ENCODE measurements around the gene UBE2D2. TPM values are rescaled to one million over a fixed set of nuclear protein-coding genes. Genes with fewer than 3 reads are reported as not detected.

UBE2D2 gene
- polyA plus RNA-seq, 1 donor from 2014 or later: 118 TPM

DNA sequence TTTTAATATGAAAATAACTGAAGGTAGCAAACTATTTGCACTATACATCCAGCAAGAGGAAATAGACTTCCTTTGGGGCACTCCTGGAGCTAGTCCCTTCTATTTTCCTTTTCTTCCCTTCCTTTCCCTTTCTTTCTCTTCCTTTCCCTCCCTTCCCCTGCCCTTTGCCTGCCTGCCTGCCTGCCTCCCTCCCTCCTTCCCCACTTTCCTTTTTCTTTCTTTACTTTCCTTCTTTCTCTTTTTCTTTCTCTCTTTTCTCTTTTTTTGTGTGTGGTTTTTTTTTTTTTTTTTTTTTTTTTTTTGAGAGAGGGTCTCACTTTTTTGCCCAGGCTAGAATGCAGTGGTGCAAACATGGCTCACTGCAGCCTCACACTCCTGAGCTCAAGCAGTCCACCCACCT, 69.7 kb downstream of the UBE2D2 start:
- Histone ChIP-seq H3K9me3 (ENCODE audit: low read length) (no peaks in the 10 kb centered on the region), H3K9ac (ENCODE audit: low read length) (no peak overlapping the region), H3K79me2 (replicated peaks; ENCODE audit: insufficient read depth, low read length) (no peaks in the 10 kb centered on the region), H3K27ac (ENCODE audit: low read length) (no peak overlapping the region), H3F3A (ENCODE audit: insufficient read depth, low read length, poor library complexity, severe bottlenecking) (no peaks in the 10 kb centered on the region), H3K36me3 (ENCODE audit: insufficient read depth, low read length) (no peaks in the 10 kb centered on the region), H4K20me1 (ENCODE audit: insufficient read depth) (no peaks in the 10 kb centered on the region), H2AFZ (ENCODE audit: low read depth, low read length) (no peak overlapping the region), H3K4me3 (ENCODE audit: low read length) (no peak overlapping the region), H3K27me3 (ENCODE audit: insufficient read depth, low read depth, low read length) (no peaks in the 10 kb centered on the region), H3K9me2 (ENCODE audit: insufficient read depth, low read length) (no peaks in the 10 kb centered on the region), H3K4me2 (ENCODE audit: low read length) (no peak overlapping the region)
- no peak for TF ChIP-seq REST (IDR thresholded peaks at IDR 0.05; ENCODE audit: borderline replicate concordance)
- no peak for TF ChIP-seq RAD21 (conservative IDR thresholded peaks at IDR 0.05)
- no peak for TF ChIP-seq MXI1 (conservative IDR thresholded peaks at IDR 0.05; ENCODE audit: poor library complexity, severe bottlenecking)
- TF ChIP-seq, protein P1, sequence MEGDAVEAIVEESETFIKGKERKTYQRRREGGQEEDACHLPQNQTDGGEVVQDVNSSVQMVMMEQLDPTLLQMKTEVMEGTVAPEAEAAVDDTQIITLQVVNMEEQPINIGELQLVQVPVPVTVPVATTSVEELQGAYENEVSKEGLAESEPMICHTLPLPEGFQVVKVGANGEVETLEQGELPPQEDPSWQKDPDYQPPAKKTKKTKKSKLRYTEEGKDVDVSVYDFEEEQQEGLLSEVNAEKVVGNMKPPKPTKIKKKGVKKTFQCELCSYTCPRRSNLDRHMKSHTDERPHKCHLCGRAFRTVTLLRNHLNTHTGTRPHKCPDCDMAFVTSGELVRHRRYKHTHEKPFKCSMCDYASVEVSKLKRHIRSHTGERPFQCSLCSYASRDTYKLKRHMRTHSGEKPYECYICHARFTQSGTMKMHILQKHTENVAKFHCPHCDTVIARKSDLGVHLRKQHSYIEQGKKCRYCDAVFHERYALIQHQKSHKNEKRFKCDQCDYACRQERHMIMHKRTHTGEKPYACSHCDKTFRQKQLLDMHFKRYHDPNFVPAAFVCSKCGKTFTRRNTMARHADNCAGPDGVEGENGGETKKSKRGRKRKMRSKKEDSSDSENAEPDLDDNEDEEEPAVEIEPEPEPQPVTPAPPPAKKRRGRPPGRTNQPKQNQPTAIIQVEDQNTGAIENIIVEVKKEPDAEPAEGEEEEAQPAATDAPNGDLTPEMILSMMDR (IDR thresholded peaks at IDR 0.05; ENCODE audit: poor library complexity, severe bottlenecking): no peak
- TF ChIP-seq POLR2AphosphoS5 (IDR thresholded peaks at IDR 0.05): no peak

GRCh38 chr5:139631520-139632165, 70.5 kb downstream of the UBE2D2 start:
- Histone ChIP-seq H3K4me2 (ENCODE audit: low read length) (no peak overlapping the region), H3K9ac (ENCODE audit: low read length) (no peak overlapping the region), H3F3A (ENCODE audit: insufficient read depth, low read length, poor library complexity, severe bottlenecking) (no peaks in the 10 kb centered on the region), H3K36me3 (ENCODE audit: insufficient read depth, low read length) (no peaks in the 10 kb centered on the region), H3K9me3 (ENCODE audit: low read length) (no peaks in the 10 kb centered on the region), H3K9me2 (ENCODE audit: insufficient read depth, low read length) (no peaks in the 10 kb centered on the region), H3K4me3 (ENCODE audit: low read length) (no peak overlapping the region), H3K27me3 (ENCODE audit: insufficient read depth, low read depth, low read length) (no peaks in the 10 kb centered on the region), H3K79me2 (replicated peaks; ENCODE audit: insufficient read depth, low read length) (no peaks in the 10 kb centered on the region), H3K27ac (ENCODE audit: low read length) (no peak overlapping the region), H2AFZ (ENCODE audit: low read depth, low read length) (no peak overlapping the region), H4K20me1 (ENCODE audit: insufficient read depth) (no peaks in the 10 kb centered on the region)
- no peak for TF ChIP-seq TAF1 (IDR thresholded peaks at IDR 0.05; ENCODE audit: low read depth)
- no peak for TF ChIP-seq EZH2 (IDR thresholded peaks at IDR 0.05; ENCODE audit: borderline replicate concordance, insufficient read depth, low read length, poor library complexity, severe bottlenecking)
- TF ChIP-seq, protein P1 (IDR thresholded peaks at IDR 0.05; ENCODE audit: poor library complexity, severe bottlenecking): no peak
- no peak for TF ChIP-seq EP300 (conservative IDR thresholded peaks at IDR 0.05; ENCODE audit: poor library complexity, severe bottlenecking)
- TF ChIP-seq MXI1 (conservative IDR thresholded peaks at IDR 0.05; ENCODE audit: poor library complexity, severe bottlenecking): no peak
- TF ChIP-seq POLR2AphosphoS5 (IDR thresholded peaks at IDR 0.05): no peak
- TF ChIP-seq SMC3 (conservative IDR thresholded peaks at IDR 0.05; ENCODE audit: poor library complexity): no peak
- TF ChIP-seq RAD21 (conservative IDR thresholded peaks at IDR 0.05): no peak
- no peak for TF ChIP-seq REST (IDR thresholded peaks at IDR 0.05; ENCODE audit: borderline replicate concordance)
